H9 (cell line): ENCODE measurements around the gene DCT. TPM values are rescaled to one million over a fixed set of nuclear protein-coding genes. Genes with fewer than 3 reads are reported as not detected.

ENCODE experiments used
- DNase-seq: peaks from one replicate; pipeline ENCODE4 v3.0.0-alpha.2; 2017
- H2AFZ ChIP-seq: one replicate; pipeline ENCODE4 v1.6.1; 2013; ENCODE audit warnings: mild to moderate bottlenecking, low read length, control low read depth, moderate library complexity
- H2AK5ac ChIP-seq: 2 replicates; pipeline ENCODE4 v1.6.1; 2013; ENCODE audit warnings: low read length, control low read depth, mixed read lengths; ENCODE audit not compliant: insufficient read length
- H2BK120ac ChIP-seq: one replicate; pipeline ENCODE4 v1.6.1; 2013; ENCODE audit warnings: low read depth, mild to moderate bottlenecking, low read length, control low read depth, inconsistent platforms; ENCODE audit not compliant: poor library complexity, severe bottlenecking
- H2BK12ac ChIP-seq: 2 replicates; pipeline ENCODE4 v1.6.1; 2013; ENCODE audit warnings: low read length, control low read depth, mixed read lengths, low read depth; ENCODE audit not compliant: insufficient read length
- H2BK15ac ChIP-seq: 2 replicates; pipeline ENCODE4 v1.6.1; 2013; ENCODE audit warnings: low read depth, low read length, control low read depth
- H2BK20ac ChIP-seq: one replicate; pipeline ENCODE4 v1.6.1; 2013; ENCODE audit warnings: low read depth, mild to moderate bottlenecking, low read length, control low read depth, inconsistent platforms; ENCODE audit not compliant: poor library complexity, severe bottlenecking
- H2BK5ac ChIP-seq: 2 replicates; pipeline ENCODE4 v1.6.1; 2013; ENCODE audit warnings: low read length, control low read depth, mixed read lengths; ENCODE audit not compliant: insufficient read length
- H3K14ac ChIP-seq: 2 replicates; pipeline ENCODE4 v1.6.1; 2013; ENCODE audit warnings: low read length, control low read depth; ENCODE audit not compliant: insufficient read depth
- H3K18ac ChIP-seq: 2 replicates; pipeline ENCODE4 v1.6.1; 2013; ENCODE audit warnings: low read depth, mild to moderate bottlenecking, mixed read lengths, low read length, control low read depth; ENCODE audit not compliant: insufficient read length
- H3K23ac ChIP-seq: 2 replicates; pipeline ENCODE4 v1.6.1; 2013; ENCODE audit warnings: low read length, control low read depth, mixed read lengths, low read depth; ENCODE audit not compliant: insufficient read length
- H3K23me2 ChIP-seq: 2 replicates; pipeline ENCODE4 v1.6.1; 2013; ENCODE audit warnings: low read depth, mild to moderate bottlenecking, mixed read lengths, low read length, control low read depth; ENCODE audit not compliant: insufficient read length, poor library complexity, severe bottlenecking
- H3K27ac ChIP-seq: 2 replicates; pipeline ENCODE4 v1.5.1; 2013; ENCODE audit warnings: low read length, control low read depth, mixed read lengths, low read depth; ENCODE audit not compliant: insufficient read length
- H3K27me3 ChIP-seq: 2 replicates; pipeline ENCODE4 v1.6.1; 2013; ENCODE audit warnings: low read length, control low read depth, inconsistent platforms; ENCODE audit not compliant: insufficient read depth
- H3K4ac ChIP-seq: 2 replicates; pipeline ENCODE4 v1.6.1; 2013; ENCODE audit warnings: low read depth, mild to moderate bottlenecking, control low read depth, inconsistent platforms, low read length, moderate library complexity
- H3K4me1 ChIP-seq: 2 replicates; pipeline ENCODE4 v1.6.1; 2013; ENCODE audit warnings: low read length, control low read depth, inconsistent platforms; ENCODE audit not compliant: insufficient read depth
- H3K4me2 ChIP-seq: 2 replicates; pipeline ENCODE4 v1.6.1; 2013; ENCODE audit warnings: low read length, control low read depth, mixed read lengths; ENCODE audit not compliant: insufficient read length, insufficient read depth
- H3K56ac ChIP-seq: 2 replicates; pipeline ENCODE4 v1.6.1; 2013; ENCODE audit warnings: low read depth, mild to moderate bottlenecking, mixed read lengths, low read length, control low read depth; ENCODE audit not compliant: insufficient read length
- H3K79me1 ChIP-seq: 2 replicates; pipeline ENCODE4 v1.6.1; 2013; ENCODE audit warnings: low read depth, mild to moderate bottlenecking, moderate library complexity, low read length, control low read depth, inconsistent platforms; ENCODE audit not compliant: insufficient read depth, poor library complexity, severe bottlenecking
- H3K79me2 ChIP-seq: 2 replicates; pipeline ENCODE4 v1.6.1; 2013; ENCODE audit warnings: low read length, control low read depth, inconsistent platforms; ENCODE audit not compliant: insufficient read depth
- H3K9ac ChIP-seq: 2 replicates; pipeline ENCODE4 v1.6.1; 2013; ENCODE audit warnings: low read length, control low read depth, mixed read lengths; ENCODE audit not compliant: insufficient read length; ENCODE audit errors: extremely low read depth
- H3K9me3 ChIP-seq: one replicate; pipeline ENCODE4 v1.6.1; 2013; ENCODE audit warnings: low read depth, low read length, inconsistent platforms; ENCODE audit not compliant: control insufficient read depth
- H3T11ph ChIP-seq: one replicate; pipeline ENCODE4 v1.6.1; 2013; ENCODE audit warnings: mild to moderate bottlenecking, low read length, control low read depth, inconsistent platforms
- H4K20me1 ChIP-seq: one replicate; pipeline ENCODE4 v1.6.1; 2013; ENCODE audit not compliant: control insufficient read depth, insufficient read length, insufficient read depth
- H4K5ac ChIP-seq: 2 replicates; pipeline ENCODE4 v1.6.1; 2013; ENCODE audit warnings: low read depth, mild to moderate bottlenecking, mixed read lengths, low read length, control low read depth; ENCODE audit not compliant: insufficient read length
- H4K8ac ChIP-seq: replicated peaks from 2 replicates; pipeline ENCODE4 v1.6.1; 2013; ENCODE audit warnings: low read length, control low read depth, mixed read lengths, low read depth; ENCODE audit not compliant: insufficient read length
- H4K91ac ChIP-seq: 2 replicates; pipeline ENCODE4 v1.6.1; 2013; ENCODE audit warnings: low read depth, mild to moderate bottlenecking, moderate library complexity, mixed read lengths, low read length, control low read depth; ENCODE audit not compliant: insufficient read length
- H3K27ac Mint-ChIP-seq, 3 experiments: 2 replicates in 2 of 3; 3 replicates in 1 of 3; pipeline ENCODE4 v1.8.0; 2020 to 2021; ENCODE audit warnings: mixed read lengths in 3 of 3, mild to moderate bottlenecking in 1 of 3, moderate library complexity in 1 of 3
- H3K27me3 Mint-ChIP-seq: 2 replicates; pipeline ENCODE4 v1.8.0; 2021; ENCODE audit warnings: low read depth, mild to moderate bottlenecking, moderate library complexity, mixed read lengths
- H3K36me3 Mint-ChIP-seq, 3 experiments: 2 replicates in 2 of 3; 3 replicates in 1 of 3; pipeline ENCODE4 v1.8.0; 2020 to 2021; ENCODE audit warnings: low read depth in 3 of 3, mixed read lengths in 3 of 3; ENCODE audit not compliant: insufficient read depth in 1 of 3
- H3K4me1 Mint-ChIP-seq, 2 experiments: 2 replicates each; pipeline ENCODE4 v1.8.0; 2020; ENCODE audit warnings: mixed read lengths in 2 of 2
- H3K4me3 Mint-ChIP-seq, 2 experiments: 2 replicates in 1 of 2; 3 replicates in 1 of 2; pipeline ENCODE4 v1.8.0; 2020 to 2021; ENCODE audit warnings: mild to moderate bottlenecking in 2 of 2, mixed read lengths in 2 of 2, moderate library complexity in 1 of 2
- H3K9me3 Mint-ChIP-seq, 2 experiments: 2 replicates in 1 of 2; 3 replicates in 1 of 2; pipeline ENCODE4 v1.8.0; 2020; ENCODE audit warnings: mild to moderate bottlenecking in 2 of 2, mixed read lengths in 2 of 2, moderate library complexity in 1 of 2
- WGBS: extraction: QIAGEN DNeasy Blood & Tissue Kit; methylation state at CpG from one replicate; pipeline ENCODE4 v1.1.7; 2013; ENCODE audit warnings: missing lambda C conversion rate, low lambda C conversion rate, mixed read lengths; ENCODE audit not compliant: insufficient read length; ENCODE audit errors: extremely low coverage; 5-methylcytosine and 5-hydroxymethylcytosine counted together
- total RNA-seq: library from RNA; stranded (reverse); gene quantifications from 2 replicates; pipeline ENCODE4 v1.2.1, GENCODE V29; 2021
- TF ChIP-seq, protein P1 (sequence below): fragments of 200-600 bp; sonication (generic); conservative IDR thresholded peaks from 3 replicates; pipeline ENCODE4 v1.8.0; 2021; ENCODE audit warnings: antibody characterized with exemption, mild to moderate bottlenecking

Gene DCT
- total RNA-seq, 1 experiment from 2014 or later, result not detected

GRCh38 chr13:94487043-94487442, 7.6 kb upstream of the DCT start:
- Histone ChIP-seq H4K91ac (no peak overlapping the region), H4K5ac (no peak overlapping the region), H3K27ac (no peak overlapping the region), H3T11ph (no peak overlapping the region), H3K79me2 (no peaks in the 10 kb centered on the region), H3K27me3 (no peaks in the 10 kb centered on the region), H3K23ac (no peak overlapping the region), H3K18ac (no peak overlapping the region), H2AK5ac (no peak overlapping the region), H3K9me3 (no peaks in the 10 kb centered on the region), H2AFZ (no peak overlapping the region), H2BK120ac (no peak overlapping the region), H2BK12ac (no peak overlapping the region), H4K20me1 (no peaks in the 10 kb centered on the region), H2BK5ac (no peak overlapping the region), H3K9ac (no peak overlapping the region), H3K14ac (no peak overlapping the region), H3K4me2 (no peak overlapping the region), H3K23me2 (no peaks in the 10 kb centered on the region), H4K8ac (no peak overlapping the region), H3K4ac (no peak overlapping the region), H3K4me1 (no peaks in the 10 kb centered on the region), H2BK20ac (no peak overlapping the region), H3K56ac (no peak overlapping the region), H2BK15ac (no peak overlapping the region), H3K79me1 (no peaks in the 10 kb centered on the region)
- Mint-ChIP-seq H3K27ac (no peak overlapping the region), H3K9me3 (no peaks in the 10 kb centered on the region), H3K27me3 (peaks cover 4% of the 10 kb centered on the region), H3K36me3 (no peaks in the 10 kb centered on the region), H3K4me3 (no peak overlapping the region), H3K4me1 (no peaks in the 10 kb centered on the region)
- DNase-seq, result no peak
- no CpG with 5 or more reads among the region's 2 CpGs for WGBS
- TF ChIP-seq, protein P1, sequence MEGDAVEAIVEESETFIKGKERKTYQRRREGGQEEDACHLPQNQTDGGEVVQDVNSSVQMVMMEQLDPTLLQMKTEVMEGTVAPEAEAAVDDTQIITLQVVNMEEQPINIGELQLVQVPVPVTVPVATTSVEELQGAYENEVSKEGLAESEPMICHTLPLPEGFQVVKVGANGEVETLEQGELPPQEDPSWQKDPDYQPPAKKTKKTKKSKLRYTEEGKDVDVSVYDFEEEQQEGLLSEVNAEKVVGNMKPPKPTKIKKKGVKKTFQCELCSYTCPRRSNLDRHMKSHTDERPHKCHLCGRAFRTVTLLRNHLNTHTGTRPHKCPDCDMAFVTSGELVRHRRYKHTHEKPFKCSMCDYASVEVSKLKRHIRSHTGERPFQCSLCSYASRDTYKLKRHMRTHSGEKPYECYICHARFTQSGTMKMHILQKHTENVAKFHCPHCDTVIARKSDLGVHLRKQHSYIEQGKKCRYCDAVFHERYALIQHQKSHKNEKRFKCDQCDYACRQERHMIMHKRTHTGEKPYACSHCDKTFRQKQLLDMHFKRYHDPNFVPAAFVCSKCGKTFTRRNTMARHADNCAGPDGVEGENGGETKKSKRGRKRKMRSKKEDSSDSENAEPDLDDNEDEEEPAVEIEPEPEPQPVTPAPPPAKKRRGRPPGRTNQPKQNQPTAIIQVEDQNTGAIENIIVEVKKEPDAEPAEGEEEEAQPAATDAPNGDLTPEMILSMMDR, result no peak
